ENCODE results near the gene PHF11. TPM values are rescaled to one million over a fixed set of nuclear protein-coding genes. Genes with fewer than 3 reads are reported as not detected.

PHF11 gene
- total and polyA plus RNA-seq, 4 donors, result 40.4 to 76.2 (median 46.3) TPM

DNA sequence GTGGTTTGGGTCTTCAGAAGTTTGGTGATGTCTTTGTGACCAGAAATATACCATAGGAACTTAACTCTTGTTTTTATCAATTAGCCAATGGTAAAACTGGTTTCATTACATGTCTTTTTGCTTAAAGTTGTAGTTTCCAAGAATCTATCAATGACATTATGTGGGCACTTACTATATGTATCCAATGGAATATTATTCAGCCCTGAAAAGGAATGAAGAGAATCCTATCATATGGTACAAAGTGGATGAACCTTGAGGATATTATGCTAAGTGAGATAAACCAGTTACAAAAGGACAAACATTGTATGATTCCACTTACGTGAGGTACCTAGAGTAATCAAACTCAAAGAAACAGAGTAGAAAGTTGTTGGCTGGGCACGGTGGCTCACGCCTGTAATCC, 63.3 kb downstream of the PHF11 start:
- 98 to 100% methylated on average over 3 of the region's 3 CpGs for WGBS, 2 donors
- peaks cover 8 to 24% (median 16%) of the 10 kb centered on the region in 4 donors for H3K36me3 ChIP-seq (ENCODE audit: control insufficient read depth in 4 of 4, insufficient read depth in 4 of 4, low read length in 4 of 4)
- no peak overlapping the region for H3K4me3 ChIP-seq
- ATAC-seq (ENCODE audit: insufficient read depth, low FRiP score), result no peak
- TF ChIP-seq, protein P1, sequence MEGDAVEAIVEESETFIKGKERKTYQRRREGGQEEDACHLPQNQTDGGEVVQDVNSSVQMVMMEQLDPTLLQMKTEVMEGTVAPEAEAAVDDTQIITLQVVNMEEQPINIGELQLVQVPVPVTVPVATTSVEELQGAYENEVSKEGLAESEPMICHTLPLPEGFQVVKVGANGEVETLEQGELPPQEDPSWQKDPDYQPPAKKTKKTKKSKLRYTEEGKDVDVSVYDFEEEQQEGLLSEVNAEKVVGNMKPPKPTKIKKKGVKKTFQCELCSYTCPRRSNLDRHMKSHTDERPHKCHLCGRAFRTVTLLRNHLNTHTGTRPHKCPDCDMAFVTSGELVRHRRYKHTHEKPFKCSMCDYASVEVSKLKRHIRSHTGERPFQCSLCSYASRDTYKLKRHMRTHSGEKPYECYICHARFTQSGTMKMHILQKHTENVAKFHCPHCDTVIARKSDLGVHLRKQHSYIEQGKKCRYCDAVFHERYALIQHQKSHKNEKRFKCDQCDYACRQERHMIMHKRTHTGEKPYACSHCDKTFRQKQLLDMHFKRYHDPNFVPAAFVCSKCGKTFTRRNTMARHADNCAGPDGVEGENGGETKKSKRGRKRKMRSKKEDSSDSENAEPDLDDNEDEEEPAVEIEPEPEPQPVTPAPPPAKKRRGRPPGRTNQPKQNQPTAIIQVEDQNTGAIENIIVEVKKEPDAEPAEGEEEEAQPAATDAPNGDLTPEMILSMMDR (IDR thresholded peaks at IDR 0.05; ENCODE audit: control extremely low read depth, extremely low read depth), result no peak
- H3K27me3 ChIP-seq (ENCODE audit: control insufficient read depth in 3 of 3, insufficient read depth in 3 of 3, low read length in 2 of 3), result no peaks in the 10 kb centered on the region
- H3K9ac ChIP-seq (ENCODE audit: insufficient read depth in 1 of 2, low read length in 2 of 2), result no peak overlapping the region
- DNase-seq, result no peak
- H3K27ac ChIP-seq (ENCODE audit: low read depth in 1 of 2, low read length in 1 of 2), result no peak overlapping the region
- H3K4me1 ChIP-seq (ENCODE audit: control insufficient read depth in 5 of 5, insufficient read depth in 5 of 5, low read length in 5 of 5), result peaks cover 0 to 9% (median 3%) of the 10 kb centered on the region in 5 donors
- H3K9me3 ChIP-seq (ENCODE audit: control insufficient read depth in 4 of 4, insufficient read depth in 3 of 4, low read length in 3 of 4), result no peaks in the 10 kb centered on the region

DNA sequence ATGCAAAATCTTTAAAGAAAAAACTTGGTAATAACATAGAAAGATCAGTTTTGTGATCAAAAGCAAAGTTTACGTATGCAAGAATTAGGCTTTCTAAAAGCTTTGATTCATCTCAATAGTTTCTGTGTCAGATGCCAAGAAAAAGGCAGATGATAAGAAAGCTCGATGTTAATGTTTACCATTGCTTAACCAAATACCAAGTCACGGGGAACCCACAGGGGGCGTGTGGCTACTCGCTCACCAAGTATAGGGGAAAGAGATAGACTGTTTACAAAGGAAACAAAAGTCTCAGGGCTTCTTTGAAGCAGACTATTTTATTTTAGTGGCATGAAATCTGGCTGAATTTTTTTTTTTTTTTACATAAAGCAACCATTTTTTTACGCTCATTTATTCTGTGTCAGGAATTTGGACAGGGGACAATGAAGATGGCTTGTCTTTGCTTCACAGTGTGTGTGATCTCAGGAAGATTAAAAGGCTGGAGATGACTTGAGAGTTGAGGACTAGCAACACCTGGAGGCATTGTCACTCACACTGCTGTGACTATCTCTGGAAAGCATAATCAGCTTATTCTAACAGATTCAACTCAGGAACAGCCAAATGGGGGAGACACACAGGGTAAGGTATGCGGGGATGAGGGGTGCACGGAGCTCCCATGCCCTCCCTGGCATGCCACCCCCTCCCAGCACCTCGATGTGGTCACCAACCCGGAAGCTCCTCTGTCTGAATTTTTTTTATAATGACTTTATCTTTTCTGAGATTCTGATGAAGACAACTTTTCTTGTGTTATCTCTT, 64.7 kb downstream of the PHF11 start:
- no peak overlapping the region for H3K9ac ChIP-seq (ENCODE audit: insufficient read depth in 1 of 2, low read length in 2 of 2)
- TF ChIP-seq, protein P1 (IDR thresholded peaks at IDR 0.05; ENCODE audit: control extremely low read depth, extremely low read depth), result no peak
- peak; percentile 67 to 81 (median 80) for DNase-seq
- no peaks in the 10 kb centered on the region for H3K27me3 ChIP-seq (ENCODE audit: control insufficient read depth in 3 of 3, insufficient read depth in 3 of 3, low read length in 2 of 3)
- peaks cover 0 to 9% (median 3%) of the 10 kb centered on the region in 5 donors for H3K4me1 ChIP-seq (ENCODE audit: control insufficient read depth in 5 of 5, insufficient read depth in 5 of 5, low read length in 5 of 5)
- WGBS, 2 donors, result 55 to 66% methylated on average over 10 of the region's 10 CpGs
- peaks cover 8 to 22% (median 13%) of the 10 kb centered on the region in 4 donors for H3K36me3 ChIP-seq (ENCODE audit: control insufficient read depth in 4 of 4, insufficient read depth in 4 of 4, low read length in 4 of 4)
- ATAC-seq (ENCODE audit: insufficient read depth, low FRiP score), result no peak
- no peak overlapping the region for H3K4me3 ChIP-seq
- no peaks in the 10 kb centered on the region for H3K9me3 ChIP-seq (ENCODE audit: control insufficient read depth in 4 of 4, insufficient read depth in 3 of 4, low read length in 3 of 4)
- peak overlapping the region in 1 of 2 donors; percentile 21 for H3K27ac ChIP-seq (ENCODE audit: low read depth in 1 of 2, low read length in 1 of 2)

DNA sequence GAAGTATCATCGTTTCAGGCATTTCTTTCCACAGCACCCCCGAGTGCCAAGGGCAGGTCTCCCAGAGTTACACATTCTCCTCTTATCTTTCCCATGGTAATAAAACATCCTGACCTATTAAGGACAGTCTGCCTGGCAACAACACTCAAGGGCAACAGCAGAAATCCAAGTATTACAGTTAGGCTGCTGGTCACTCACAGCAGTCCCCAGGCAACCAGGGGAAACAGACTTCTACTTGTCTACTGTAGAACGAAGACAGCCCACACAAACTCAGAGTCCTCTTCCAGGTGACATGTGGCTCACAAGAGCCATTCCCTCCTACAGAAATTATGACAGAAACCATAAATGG, 65.3 kb downstream of the PHF11 start:
- H3K4me1 ChIP-seq (ENCODE audit: control insufficient read depth in 5 of 5, insufficient read depth in 5 of 5, low read length in 5 of 5), result peaks cover 0 to 9% (median 3%) of the 10 kb centered on the region in 5 donors
- no peaks in the 10 kb centered on the region for H3K9me3 ChIP-seq (ENCODE audit: control insufficient read depth in 4 of 4, insufficient read depth in 3 of 4, low read length in 3 of 4)
- peak overlapping the region in 1 of 2 donors; percentile 21 for H3K27ac ChIP-seq (ENCODE audit: low read depth in 1 of 2, low read length in 1 of 2)
- no peak overlapping the region for H3K9ac ChIP-seq (ENCODE audit: insufficient read depth in 1 of 2, low read length in 2 of 2)
- TF ChIP-seq, protein P1 (IDR thresholded peaks at IDR 0.05; ENCODE audit: control extremely low read depth, extremely low read depth), result no peak
- no peak overlapping the region for H3K4me3 ChIP-seq
- no peaks in the 10 kb centered on the region for H3K27me3 ChIP-seq (ENCODE audit: control insufficient read depth in 3 of 3, insufficient read depth in 3 of 3, low read length in 2 of 3)
- ATAC-seq (ENCODE audit: insufficient read depth, low FRiP score) (no peak), DNase-seq (peak in 2 of 3 donors; percentile 25 to 33)
- H3K36me3 ChIP-seq (ENCODE audit: control insufficient read depth in 4 of 4, insufficient read depth in 4 of 4, low read length in 4 of 4), result peaks cover 8 to 19% (median 12%) of the 10 kb centered on the region in 4 donors
- WGBS, 2 donors, result 73 to 79% methylated on average over 3 of the region's 3 CpGs
